ENCODE data around the gene SLC26A11.

Gene SLC26A11

GRCh38 chr17:80220054-80220735, at the start of gene SLC26A11, which contains the start of gene SGSH:
SLC26A11 (plus strand) TSS chr17:80220427; CDS start chr17:80221561, 1,134 bp downstream.
SGSH (minus strand) TSS chr17:80220333; CDS start chr17:80220313, 20 bp downstream.
- no peak for FAIRE-seq

GRCh38 chr17:80171681-80172080, 48.5 kb upstream of the SLC26A11 start:
- FAIRE-seq: no peak

DNA sequence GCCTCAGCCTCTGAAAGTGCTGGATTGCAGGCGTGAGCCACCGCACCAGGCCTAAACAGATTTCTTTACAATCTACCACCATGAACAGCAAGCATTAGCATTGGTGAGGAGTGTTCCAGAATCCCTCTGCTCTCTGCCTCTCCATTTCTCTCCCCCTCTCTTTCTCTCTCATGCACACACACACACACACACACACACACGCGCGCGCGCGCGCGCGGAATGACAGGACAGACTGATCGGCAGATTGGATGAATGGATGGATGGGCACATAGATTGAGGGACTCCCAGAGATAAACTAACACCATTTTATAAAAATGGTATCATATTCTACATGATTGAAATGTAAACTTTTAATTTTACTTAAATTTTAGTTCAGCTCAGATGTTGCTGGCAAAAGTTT, 47.1 kb upstream of the SLC26A11 start:
- no peak for FAIRE-seq

DNA sequence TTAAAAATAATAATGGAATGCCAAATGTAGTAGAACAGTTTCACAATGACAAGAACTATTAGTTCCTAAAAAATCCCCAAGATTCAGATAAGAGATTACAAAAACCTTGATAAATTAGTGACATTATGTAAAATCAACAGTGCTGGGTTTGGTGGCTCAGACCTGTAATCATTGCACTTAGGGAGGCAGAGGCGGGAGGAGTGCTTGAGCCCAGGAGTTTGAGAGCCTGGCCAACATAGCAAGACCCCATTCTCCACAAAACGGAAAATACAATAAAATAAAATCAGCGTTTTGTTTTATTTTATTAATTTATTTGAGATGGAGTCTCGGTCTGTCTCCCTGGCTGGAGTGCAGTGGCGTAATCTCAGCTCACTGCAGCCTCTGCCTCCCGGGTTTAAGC, 46.3 kb upstream of the SLC26A11 start:
- FAIRE-seq: no peak

GRCh38 chr17:80176757-80177156, 43.5 kb upstream of the SLC26A11 start:
- no peak for FAIRE-seq

DNA sequence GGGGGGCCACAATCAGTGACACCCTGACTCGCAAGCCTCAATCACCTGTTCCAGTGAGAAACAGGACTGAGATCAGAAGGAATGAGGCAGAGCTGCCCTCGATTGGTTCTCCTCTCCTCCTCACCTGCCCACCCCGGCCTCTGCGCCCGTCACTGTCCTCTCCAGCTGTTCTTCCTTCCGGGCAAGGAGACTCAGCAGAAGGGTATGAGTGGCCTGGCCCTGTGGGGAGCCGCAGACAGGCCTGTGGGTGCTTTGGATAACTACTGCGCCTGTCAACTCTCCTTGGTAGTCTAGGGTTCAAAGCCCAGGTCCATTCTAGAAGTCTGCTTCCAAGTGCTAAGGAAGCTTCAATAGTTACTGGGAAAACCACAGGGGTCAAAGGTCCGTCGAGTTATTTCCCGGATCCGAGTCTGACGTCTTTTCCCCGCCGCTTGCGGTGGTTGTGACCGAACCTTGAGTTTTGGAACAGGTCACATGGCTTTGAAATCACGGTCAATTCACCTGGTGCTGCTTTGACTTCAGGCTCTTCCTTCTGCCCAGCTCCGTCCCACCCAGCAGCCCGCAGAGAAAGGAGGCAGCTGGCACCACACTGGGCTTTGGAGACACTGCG, 42.1 kb upstream of the SLC26A11 start:
- FAIRE-seq: no peak

- no peak for FAIRE-seq
Measured at GRCh38 chr17:80180192-80180591, 40.0 kb upstream of the SLC26A11 start.

DNA sequence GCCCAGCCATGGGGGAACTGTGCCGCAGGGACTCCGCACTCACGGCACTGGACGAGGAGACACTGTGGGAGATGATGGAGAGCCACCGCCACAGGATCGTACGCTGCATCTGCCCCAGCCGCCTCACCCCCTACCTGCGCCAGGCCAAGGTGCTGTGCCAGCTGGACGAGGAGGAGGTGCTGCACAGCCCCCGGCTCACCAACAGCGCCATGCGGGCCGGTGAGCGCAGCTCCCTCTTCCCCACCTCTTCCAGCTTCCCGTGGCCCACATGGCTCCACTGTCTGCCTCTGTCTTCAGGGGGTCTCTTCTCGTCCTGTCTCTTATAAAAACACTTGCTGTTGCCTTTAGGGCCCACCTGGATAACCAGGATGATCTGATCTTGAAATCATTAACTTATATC, 38.8 kb upstream of the SLC26A11 start:
- no peak for FAIRE-seq

DNA sequence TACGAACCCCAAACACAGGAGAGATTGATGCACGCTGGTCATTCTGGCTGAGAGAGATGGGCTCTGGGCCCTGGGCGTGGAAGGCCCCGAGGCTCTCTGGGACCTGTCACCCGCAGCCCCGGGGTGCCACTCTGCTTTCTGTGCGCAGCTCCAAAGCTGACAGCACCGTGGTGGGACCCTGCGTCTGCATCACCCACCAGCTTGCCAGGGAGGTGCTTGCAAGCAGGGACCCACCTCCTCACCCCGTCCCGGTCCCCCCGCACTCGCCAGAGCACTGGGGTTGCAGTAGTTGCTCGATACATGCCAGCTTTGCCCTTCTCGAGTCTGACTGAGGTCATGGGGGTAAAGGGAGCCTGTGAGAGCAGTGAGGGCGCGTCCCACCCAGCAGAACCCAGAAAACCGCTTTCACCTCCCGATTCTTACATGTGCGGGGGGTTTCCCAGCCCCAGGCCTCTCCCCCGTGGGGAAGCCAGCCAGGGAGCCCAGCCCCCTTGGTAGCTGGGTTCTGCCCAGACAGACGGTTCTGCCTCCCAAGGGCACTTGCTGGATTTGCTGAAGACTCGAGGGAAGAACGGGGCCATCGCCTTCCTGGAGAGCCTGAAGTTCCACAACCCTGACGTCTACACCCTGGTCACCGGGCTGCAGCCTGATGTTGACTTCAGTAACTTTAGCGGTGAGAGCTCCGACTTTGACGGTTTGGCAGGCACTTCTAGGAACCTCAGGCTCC, 37.9 kb upstream of the SLC26A11 start:
- no peak for FAIRE-seq

DNA sequence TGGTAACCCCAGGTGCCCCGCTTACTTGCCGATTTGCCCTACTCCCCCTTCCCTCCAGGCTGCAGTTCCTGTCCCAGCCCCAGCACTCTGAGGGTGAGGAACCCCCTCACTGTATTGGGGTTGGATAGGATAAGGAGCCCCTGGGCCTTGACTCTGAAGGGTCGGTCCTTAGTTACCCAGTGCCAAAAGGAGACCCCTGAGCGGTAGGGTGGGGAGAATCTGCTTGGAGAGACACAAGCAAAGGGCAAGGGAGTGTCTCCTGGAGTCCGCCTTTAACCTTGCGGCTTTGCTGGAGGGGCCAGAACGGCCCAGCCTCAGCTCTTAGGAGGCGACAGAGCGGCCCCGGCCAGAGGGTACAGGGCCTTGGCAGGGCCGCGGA, 37.4 kb upstream of the SLC26A11 start:
- no peak for FAIRE-seq

DNA sequence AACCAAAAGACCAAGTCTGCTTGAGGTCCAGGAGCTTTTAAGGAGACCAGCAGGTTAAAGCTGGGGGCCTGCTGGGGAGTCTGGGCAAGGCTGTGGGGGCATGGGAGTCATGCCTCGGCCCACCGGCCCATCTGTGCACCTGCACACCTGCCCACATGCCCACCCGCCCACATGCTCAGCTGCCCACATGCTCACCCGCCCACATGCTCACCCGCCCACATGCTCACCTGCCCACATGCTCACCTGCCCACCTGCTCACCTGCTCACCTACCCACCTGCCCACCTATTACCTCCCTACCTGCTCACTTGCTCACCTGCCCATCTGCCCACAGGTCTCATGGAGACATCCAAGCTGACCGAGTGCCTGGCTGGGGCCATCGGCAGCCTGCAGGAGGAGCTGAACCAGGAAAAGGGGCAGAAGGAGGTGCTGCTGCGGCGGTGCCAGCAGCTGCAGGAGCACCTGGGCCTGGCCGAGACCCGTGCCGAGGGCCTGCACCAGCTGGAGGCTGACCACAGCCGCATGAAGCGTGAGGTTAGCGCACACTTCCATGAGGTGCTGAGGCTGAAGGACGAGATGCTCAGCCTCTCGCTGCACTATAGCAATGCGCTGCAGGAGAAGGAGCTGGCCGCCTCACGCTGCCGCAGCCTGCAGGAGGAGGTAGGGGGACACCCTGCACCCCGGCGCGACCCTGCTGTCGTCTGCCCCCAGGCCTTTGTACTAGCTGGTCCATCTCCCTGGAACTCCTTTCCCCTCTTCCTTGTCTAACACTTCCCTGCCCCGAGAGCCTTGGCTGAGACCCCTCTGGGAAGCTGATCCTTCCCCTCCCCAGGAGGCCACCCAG, 36.4 kb upstream of the SLC26A11 start:
- no peak for FAIRE-seq

- no peak for FAIRE-seq
Measured at GRCh38 chr17:80184423-80184714, 35.9 kb upstream of the SLC26A11 start.

GRCh38 chr17:80185968-80186367, 34.3 kb upstream of the SLC26A11 start:
- FAIRE-seq: no peak

- no peak for FAIRE-seq
Measured at GRCh38 chr17:80187090-80187489, 33.1 kb upstream of the SLC26A11 start.

GRCh38 chr17:80187515-80187941, 32.7 kb upstream of the SLC26A11 start:
- FAIRE-seq: no peak

DNA sequence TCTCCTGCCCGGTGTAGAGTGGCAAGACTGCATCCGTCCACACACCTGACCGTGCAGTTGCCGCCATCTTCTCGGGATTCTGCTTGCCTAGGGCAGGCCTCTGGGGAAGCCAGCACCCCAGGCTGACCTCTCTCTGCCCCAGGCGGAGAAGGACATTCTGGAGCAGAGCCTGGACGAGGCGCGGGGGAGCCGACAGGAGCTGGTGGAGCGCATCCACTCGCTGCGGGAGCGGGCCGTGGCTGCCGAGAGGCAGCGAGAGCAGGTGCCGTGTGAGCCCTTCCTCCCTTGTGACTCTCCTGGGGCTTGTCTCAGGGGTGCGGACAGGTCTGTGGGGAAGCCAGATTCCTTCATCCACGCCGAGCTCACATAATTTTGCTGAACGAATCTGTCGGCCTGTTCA, 30.6 kb upstream of the SLC26A11 start:
- FAIRE-seq: no peak

DNA sequence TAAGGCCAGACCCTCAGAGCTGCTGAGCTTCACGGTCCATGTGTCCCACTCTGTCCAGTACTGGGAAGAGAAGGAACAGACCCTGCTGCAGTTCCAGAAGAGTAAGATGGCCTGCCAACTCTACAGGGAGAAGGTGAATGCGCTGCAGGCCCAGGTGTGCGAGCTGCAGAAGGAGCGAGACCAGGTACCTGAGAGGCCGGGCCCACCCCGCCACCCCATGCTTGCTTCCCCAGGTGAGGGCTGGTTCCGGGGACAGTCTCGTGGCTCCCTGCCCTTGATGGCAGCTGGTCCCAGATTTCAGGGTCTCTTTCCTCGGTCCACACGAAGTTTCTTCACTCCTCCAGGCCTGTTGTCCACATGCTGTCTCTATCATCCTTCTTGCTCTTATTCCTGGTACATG, 29.5 kb upstream of the SLC26A11 start:
- no peak for FAIRE-seq

GRCh38 chr17:80191192-80191591, 29.0 kb upstream of the SLC26A11 start:
- no peak for FAIRE-seq

- FAIRE-seq: no peak
Measured at GRCh38 chr17:80191865-80192661, 28.2 kb upstream of the SLC26A11 start.

- no peak for FAIRE-seq
Measured at GRCh38 chr17:80195141-80195540, 25.1 kb upstream of the SLC26A11 start.

DNA sequence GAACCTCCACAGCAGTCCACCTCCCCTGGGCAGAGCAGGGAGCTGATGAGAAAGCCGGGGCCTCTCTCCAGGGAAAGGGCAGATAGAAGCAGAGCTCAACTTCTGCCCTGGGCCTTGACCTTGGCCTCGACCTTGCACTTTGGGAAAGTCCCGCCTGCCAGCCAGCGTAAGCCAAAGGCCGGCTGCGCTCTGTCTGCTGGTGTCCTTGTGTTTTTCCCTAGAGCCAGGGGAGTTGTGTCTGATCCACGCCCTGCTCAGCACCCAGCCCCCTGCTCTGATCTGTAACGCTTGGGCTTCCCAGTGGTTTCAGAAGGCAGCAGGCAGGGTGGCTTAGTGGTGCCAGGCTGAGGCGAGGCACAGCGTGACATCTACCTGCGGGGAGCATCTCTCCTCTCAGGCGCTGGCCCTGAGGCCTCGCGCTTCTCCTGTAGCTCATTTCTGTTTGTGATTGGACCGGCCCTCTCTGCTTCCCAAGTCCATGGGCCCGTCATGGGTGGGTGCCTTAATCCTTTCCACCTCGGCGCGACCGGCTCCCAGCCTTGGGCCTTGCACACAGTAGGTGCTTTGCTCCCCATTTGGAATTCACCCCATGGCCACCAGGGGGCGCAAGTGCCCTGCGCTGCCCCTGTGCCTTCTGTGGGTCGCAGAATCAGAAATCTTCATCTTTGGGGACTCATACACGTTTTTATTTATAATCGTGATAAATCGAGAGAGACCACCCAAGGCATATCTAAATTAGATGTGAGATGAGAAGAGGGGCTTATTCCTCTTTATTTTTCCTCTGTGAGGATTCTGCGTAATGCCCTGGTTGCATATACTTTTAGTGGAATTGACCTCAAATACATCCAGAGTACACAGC, 24.3 kb upstream of the SLC26A11 start:
- FAIRE-seq: no peak

DNA sequence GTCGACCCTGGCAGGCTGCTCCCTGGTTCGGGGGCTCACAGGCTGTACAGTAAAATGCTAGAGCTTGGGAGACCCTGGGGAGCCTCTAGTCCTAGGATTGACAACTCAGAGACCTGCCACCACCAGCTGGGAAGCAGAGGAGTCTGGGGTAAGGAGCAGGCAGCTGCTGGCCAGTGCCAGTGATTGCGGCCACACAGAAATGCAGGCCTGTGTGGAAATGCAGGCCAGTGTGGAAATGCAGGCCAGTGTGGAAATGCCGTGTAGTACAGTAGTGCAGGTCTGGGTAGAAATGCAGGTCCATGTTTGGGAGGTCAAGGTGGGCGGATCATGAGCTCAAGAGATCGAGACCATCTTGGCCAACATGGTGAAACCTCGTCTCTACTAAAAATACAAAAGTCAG, 23.6 kb upstream of the SLC26A11 start:
- FAIRE-seq: no peak

All from islet of Langerhans (tissue), 1 donor.